C4-2B (cell line): ENCODE measurements around the gene KCNK4.

ENCODE experiments used
- CTCF ChIP-seq: fragments of 450-650 bp; conservative IDR thresholded peaks from 2 replicates; pipeline ENCODE4 v1.5.1; 2017; ENCODE audit warnings: mild to moderate bottlenecking
- ZFX ChIP-seq: fragments of 450-650 bp; IDR thresholded peaks from 2 replicates; pipeline ENCODE4 v1.6.1; 2017

GRCh38 chr11:64330888-64331287 lies 39.8 kb downstream of the KCNK4 start:
- TF ChIP-seq CTCF (no peak), ZFX (no peak)
